Upper lobe of left lung (tissue), 4 donors: ENCODE data around the gene EXD3.

Experiments
- EP300 ChIP-seq, 4 donors: sonication (generic); formaldehyde crosslinking; IDR thresholded peaks; one replicate each; pipeline ENCODE4 v1.5.1; 2017; ENCODE audit warnings: antibody characterized with exemption in 4 of 4, control low read depth in 2 of 4
- POLR2AphosphoS5 ChIP-seq, 2 donors: sonication (generic); formaldehyde crosslinking; IDR thresholded peaks; one replicate each; pipeline ENCODE4 v1.5.1; 2017; ENCODE audit warnings: antibody characterized with exemption in 2 of 2

DNA sequence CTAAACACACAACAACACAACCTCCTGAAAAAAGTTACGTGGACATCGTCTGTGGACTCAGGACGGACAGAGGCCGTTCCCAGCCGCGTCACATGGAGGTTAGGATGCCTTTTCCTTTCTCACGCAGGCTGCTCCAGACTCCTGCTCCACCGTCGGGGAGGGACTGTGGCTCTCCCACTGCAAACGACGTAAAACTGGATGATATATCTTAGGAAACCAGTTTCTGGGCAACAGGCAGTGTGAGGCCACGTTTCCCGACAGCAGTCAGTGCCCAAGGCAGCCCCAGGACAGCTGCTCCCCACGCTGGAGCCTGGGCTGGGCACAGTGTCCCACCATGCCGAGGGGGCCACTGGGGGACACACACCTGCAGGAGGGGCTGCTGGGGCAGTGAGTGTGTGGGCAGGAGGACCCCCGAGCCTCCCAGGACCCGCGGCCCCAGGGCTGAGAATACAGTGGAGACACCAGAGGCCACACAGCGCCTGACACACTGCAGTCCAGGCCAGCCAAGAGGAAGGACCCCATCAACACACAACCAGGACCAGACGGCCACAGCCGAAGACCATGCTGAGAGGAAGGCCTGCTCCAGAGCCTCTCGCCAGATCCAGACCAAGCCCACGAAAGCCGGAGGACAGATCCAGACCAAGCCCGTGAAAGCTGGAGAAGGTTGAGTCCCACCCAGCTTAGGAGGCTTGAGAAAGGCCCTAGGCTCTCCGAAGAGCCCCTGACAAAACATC lies 26.2 kb downstream of the EXD3 start:
- TF ChIP-seq POLR2AphosphoS5 (IDR thresholded peaks at IDR 0.05): no peak
- TF ChIP-seq EP300 (IDR thresholded peaks at IDR 0.05): no peak
